LNCaP clone FGC (cell line): ENCODE results near the gene DDX55.

ENCODE experiments used
- DNase-seq: peaks from one replicate; pipeline ENCODE4 v3.0.0-alpha.2; 2011; ENCODE audit warnings: low read depth
- H3K4me3 ChIP-seq: 2 replicates; pipeline ENCODE4 v1.5.1; 2011; ENCODE audit warnings: mild to moderate bottlenecking, low read depth, low read length, control low read depth
- TF ChIP-seq, protein P1 (sequence below): IDR thresholded peaks from 2 replicates; pipeline ENCODE4 v1.5.1; 2012; ENCODE audit warnings: mild to moderate bottlenecking; ENCODE audit not compliant: control insufficient read depth, insufficient read depth; ENCODE audit errors: extremely low read depth

The DDX55 gene

DNA sequence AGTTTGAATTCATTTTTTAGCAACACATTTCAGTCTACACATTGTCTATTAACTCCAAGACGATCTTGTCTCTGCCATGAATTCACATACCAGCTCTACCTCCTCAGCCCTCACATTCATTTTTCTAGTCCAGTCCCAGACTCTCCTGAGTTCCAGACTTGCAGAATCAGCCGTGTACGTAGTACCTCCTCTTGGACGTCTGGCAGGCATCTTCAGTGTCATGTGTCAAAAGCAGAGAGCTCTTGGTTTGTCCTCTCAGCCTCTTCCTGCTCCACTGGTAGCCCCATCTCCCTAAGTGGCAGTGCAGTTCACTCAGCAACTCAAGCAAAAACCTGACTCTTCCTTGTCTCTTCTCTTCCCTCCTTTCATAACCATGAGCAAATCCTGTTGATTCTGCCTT is 54.5 kb downstream of the DDX55 start:
- no peak overlapping the region for H3K4me3 ChIP-seq
- TF ChIP-seq, protein P1, sequence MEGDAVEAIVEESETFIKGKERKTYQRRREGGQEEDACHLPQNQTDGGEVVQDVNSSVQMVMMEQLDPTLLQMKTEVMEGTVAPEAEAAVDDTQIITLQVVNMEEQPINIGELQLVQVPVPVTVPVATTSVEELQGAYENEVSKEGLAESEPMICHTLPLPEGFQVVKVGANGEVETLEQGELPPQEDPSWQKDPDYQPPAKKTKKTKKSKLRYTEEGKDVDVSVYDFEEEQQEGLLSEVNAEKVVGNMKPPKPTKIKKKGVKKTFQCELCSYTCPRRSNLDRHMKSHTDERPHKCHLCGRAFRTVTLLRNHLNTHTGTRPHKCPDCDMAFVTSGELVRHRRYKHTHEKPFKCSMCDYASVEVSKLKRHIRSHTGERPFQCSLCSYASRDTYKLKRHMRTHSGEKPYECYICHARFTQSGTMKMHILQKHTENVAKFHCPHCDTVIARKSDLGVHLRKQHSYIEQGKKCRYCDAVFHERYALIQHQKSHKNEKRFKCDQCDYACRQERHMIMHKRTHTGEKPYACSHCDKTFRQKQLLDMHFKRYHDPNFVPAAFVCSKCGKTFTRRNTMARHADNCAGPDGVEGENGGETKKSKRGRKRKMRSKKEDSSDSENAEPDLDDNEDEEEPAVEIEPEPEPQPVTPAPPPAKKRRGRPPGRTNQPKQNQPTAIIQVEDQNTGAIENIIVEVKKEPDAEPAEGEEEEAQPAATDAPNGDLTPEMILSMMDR, result no peak
- no peak for DNase-seq

DNA sequence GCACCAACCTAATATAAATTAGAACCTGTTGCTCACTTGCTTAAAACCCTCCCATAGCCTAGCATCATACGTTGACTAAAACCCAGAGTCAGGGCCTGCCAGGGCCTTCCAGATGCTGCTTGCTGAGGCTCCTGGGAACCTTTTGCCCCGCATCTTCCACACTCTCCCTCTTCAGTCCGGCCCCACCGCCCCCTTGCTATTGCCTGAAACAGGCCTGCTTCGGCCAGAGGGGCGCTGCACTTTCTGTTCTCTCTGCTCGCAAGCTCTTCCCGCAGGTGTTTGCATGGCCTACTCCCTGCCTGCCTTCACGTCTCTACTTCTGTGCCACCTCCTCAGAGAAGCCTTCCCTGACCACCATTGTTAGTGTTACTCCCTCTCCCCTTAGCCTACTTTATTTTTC is 55.3 kb downstream of the DDX55 start:
- DNase-seq, result no peak
- no peak overlapping the region for H3K4me3 ChIP-seq
- TF ChIP-seq, protein P1, result no peak

DNA sequence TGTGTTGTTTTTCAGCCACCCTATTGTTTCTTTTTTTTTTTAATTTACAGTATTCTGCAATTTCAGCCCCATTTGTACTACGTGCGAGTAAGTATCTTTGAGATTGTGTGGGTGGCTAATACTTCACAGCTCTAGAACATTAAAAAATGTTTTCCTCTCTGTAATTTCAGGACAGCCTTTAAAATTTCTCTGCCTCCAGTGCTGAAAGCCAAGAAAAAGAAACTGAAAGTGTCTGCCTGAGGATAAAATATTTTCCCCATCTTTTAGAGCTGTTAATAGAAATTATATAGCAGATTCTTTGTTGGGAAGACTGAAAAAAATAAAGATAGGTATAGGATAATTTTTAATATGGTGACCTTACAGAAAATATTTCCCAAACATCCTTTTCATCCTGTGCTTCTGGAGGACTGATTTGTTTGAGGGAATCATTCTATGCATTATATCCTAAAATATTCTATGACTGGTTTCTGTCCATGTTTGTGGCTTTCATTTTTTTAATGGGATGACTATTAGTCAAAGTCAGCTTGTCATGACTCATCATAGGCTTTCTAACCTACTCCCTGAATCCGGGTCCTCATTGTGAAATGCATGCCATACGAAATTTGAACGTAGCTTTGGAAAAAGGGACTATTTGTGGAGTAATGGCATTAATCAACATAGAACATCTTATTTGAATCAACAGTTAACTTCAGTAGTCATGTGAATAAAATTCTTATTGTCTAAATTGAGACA is 58.3 kb downstream of the DDX55 start:
- TF ChIP-seq, protein P1, result no peak
- H3K4me3 ChIP-seq, result no peak overlapping the region
- no peak for DNase-seq

DNA sequence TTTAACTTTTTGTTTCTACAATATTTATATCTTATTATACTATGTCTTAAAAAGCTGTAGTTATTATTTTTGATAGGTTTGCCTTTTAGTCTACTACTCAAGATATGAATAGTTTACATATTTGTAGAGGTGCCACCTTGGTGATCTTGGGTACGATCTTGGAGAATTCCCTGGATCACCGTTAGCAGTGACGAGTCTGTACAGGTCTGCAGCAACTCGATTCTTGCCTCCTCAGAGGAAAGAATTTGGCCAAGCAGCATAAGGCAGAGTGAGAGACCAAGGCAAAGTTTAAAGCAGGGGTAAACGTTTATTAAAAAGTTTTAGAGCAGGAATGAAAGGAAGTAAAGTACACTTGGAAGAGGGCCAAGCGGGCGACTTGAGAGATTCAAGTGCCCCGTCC is 65.9 kb downstream of the DDX55 start:
- TF ChIP-seq, protein P1, result no peak
- no peak for DNase-seq
- H3K4me3 ChIP-seq, result no peak overlapping the region
